GM19397 (cell line): Measurements from ENCODE around the gene PITPNM3.

Experiments used
- ATAC-seq: cut with Tn5 transposase; IDR thresholded peaks from one replicate; pipeline ENCODE4 v1.9.1; 2021; ENCODE audit warnings: mild to moderate bottlenecking, moderate library complexity; ENCODE audit not compliant: unreplicated experiment

PITPNM3 gene

DNA sequence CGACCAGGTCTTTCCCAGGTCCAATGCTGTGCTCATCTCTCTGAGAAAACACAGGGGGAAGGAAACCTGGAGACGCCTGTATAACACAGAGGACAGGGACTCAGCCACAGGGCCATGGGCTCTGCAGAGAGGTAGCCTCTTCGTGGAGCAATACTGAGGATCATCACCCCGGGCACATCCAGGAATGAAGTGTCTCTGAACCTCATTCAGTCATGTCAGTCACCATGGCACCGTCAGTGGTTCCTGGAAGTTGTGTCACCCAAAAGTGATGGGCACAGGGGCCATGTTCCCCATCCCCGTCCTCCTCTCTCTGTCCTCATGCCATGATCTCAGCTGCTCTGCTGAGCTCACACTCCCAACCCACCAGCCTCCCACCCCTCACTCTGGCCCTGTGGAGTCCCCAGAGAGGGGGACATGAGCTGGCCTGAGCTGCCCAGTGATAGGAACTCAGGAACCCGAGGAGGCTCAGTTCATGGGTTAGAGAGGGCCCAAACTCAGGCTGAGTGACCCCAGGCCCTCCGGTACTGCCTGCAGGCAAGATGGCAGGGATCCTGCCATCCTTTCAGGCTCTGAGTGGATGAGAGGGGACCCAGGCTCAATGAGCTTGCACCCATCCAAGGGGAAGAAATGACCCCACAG, 53.4 kb downstream of the PITPNM3 start:
- ATAC-seq = no peak

GRCh38 chr17:6502142-6502541, 54.2 kb downstream of the PITPNM3 start:
- ATAC-seq = no peak

- ATAC-seq = no peak
These were observed 55.0 kb downstream of the PITPNM3 start for GRCh38 chr17:6501359-6501758.

DNA sequence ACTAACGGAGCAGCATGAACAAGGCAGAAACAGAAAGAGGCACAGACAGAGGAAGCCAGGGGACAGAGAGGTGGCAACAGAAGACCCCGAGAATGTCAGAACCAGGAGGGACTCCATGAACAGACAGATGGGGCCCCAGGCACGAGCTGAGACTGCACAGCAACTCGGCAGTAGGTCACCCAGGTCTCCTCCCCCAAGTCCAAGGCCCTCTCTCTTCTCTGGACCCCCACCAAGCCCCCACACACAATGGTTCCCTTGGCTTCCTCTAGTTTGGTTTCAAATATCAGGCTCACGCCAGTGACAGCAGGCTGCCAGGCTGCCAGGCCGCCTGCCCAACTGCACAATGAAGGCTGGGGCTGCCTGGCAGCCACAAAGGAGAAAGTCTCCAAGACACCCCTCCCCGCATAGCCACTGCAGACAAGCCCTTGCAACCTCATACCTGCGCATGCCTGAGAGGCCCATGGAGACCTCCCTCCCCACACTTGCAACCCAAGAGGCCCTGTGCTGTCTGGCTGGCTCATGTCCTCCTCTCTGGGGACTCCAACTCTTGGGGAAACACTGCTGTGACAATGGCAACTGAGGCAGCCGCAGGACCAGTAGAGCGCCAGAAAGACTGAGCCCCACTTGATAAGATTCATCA, 57.3 kb downstream of the PITPNM3 start:
- ATAC-seq = no peak

GRCh38 chr17:6498356-6498755, 58.0 kb downstream of the PITPNM3 start:
- ATAC-seq = no peak

DNA sequence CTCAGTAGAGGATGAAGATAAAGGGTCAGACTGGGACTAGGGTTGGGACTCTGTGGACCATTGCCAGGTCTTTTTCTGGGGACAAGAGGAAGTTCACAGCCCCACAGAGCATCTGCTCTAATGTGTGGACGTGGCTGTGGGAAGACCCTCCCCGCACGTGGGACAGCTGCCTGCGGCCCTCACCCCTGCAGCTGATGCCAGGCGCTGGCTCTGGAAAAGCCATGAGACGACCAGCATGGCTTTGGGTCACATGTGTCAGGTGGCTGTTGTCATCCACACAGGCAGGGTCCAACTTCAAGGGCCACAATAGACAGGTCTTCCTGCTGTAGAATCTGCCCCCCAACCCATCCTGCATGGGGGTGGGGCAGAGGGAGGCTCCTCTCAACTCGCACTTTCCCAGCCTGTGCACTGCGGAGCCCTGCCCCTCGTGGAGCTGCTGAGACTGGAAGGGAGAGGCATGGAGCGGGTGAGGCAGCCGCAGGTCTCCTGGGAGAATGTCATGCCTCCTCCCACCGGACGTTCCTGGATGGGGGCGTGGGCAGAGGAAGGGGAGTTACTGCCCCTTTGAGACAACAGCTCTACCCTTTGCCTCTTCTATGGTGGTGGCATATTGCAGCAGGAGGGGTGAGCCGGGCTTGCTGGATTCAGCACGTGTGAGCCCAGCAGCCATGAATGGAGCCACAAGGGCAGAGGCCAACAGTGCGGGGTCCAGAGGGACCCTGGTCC, 58.7 kb downstream of the PITPNM3 start:
- no peak for ATAC-seq

DNA sequence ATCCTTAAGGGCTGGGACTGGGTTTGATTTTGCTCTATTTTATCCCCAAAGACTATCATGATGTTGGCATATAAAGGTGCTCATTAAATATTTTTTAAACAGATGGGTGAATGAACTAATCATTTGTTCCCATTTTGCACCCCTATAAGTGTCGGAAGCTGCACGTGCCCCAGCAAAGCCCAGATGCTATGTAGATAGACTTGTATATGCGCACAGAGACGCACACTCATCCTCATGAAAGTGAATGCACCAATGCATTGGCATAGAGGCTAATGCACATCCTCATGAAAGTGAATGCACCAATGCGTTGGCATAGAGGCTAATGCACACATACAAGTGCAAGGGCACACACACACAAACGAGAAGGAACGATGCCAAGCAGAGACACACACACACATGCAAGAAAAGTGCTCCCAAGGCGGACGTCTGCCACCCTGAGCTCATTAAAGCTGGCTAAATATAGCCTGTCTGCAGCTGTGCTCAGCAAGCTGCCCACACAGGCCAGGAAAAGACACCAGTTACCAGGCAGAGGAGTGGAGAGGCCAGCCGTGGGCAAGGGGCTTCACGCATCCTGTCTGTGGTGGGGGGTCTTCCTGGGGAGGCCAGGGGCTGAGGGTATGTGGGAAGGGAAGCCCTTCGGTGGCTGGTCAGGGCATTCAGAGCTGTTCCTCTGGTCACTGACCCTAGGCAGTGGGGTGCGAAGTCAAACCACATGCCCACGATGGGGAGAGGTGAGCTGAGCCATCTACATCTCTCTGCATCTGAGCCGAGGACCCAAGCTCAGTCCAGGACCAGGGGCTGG, 59.5 kb downstream of the PITPNM3 start:
- ATAC-seq = no peak

GRCh38 chr17:6496116-6496481, 60.3 kb downstream of the PITPNM3 start:
- ATAC-seq = no peak

GRCh38 chr17:6495450-6496115, 60.8 kb downstream of the PITPNM3 start:
- ATAC-seq = no peak

DNA sequence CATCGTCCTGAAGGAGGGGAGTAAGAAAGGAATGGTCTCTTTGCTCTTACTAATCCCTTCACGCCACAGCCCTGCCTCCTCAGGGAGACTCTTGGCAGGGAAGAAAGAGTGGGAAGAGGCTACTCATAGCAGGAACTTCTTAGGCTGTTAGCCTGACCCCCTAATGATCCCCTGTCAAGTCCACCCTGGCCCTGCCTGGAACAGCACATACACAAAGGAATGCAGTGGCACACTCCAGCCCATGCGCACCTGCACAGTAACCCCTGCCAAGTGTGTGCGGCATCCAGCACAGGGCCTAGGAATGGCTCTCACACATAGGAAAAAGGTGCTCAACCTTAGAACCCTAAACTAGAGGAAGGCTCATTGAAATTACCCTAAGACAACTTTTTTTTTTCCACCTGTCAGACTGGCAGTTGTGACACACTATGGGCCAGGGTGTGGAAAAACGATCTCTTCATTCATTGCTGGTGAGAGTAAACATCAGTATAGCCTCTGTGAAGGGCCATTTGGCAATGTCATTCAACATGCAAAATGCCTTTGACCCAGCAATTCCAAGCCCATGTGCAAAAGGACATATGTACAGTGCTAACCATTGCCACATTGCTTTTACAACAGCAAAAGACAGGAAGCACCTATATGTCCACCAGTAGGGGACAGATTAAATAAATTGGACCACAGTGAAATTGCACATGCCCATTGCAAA, 62.0 kb downstream of the PITPNM3 start:
- no peak for ATAC-seq

DNA sequence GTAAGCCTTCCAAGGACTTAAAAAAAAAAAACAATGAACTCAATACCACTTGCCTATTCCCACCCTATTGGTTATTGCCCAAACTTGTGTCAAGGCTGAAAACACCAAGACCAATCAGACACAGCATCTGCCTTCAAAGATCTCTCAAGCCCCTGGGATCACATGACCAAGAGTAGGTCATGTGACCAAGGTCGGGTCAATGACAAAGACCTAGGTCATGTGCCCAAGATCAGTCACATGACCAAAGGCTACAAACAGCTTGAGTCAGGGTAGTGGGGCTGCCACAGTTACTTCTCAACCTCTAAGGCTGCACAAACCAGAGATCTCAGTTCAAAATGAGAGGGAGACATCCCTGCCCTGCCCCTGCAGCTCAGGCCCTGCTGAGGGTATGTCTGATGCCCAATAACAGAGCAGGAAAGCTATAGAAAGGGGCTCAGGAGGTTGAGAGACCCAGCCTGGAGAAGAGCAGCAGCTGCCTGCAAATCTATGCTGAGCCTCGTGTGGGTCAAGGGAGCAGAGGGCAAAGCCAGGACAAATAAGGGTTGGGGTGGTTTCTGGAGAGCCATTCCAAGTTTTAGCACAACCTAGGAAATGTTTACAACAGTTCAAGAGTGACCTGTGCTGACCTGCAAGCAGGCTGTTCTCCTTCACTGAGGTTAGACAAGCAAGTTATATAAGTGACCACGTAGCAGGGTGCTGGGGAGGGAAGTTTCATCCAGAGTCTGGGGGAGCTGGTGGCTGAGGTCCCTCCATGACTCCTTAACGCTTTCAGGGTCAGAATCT, 63.3 kb downstream of the PITPNM3 start:
- ATAC-seq = no peak

- no peak for ATAC-seq
These were observed 65.2 kb downstream of the PITPNM3 start for GRCh38 chr17:6491071-6491700.

- no peak for ATAC-seq
These were observed 67.3 kb downstream of the PITPNM3 start for GRCh38 chr17:6489016-6489550.

GRCh38 chr17:6488008-6488539, 68.3 kb downstream of the PITPNM3 start:
- ATAC-seq = no peak

- no peak for ATAC-seq
These were observed 68.9 kb downstream of the PITPNM3 start for GRCh38 chr17:6487251-6488007.

DNA sequence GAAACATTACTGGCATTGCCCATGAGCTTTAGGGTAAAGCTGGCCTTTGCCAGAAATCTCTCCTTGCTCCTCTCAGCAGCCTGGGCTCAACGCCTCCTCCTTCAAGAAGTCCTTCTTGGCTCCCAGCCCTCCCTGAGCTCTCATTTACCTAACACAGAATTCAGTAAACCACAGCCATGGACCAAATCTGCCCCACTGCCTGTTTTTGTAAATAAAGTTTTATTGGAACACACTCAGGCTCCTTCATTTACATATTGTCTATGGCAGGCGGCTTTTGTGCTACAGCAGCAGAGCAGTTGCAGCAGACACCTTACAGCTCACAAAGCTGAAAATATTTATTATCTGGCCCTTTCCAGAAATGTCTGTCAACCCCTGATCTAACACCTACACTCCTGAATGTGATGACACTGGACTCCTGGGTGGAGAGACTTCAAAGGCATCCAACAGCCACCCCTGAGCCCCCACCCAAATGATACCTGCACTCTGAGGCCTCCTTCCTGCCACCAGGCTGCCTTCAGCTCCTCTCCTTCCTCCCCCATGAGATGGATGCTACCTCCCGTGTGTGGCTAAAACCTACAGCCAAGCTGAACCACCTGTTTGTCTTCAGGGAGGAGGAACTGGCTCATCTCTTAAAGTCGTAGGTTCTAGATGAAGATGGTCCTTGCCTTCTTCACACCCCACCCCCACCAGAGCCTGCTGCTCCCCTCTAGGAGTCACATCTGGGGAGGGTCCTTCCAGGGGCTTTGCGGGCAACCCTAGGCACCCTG, 70.5 kb downstream of the PITPNM3 start:
- ATAC-seq = no peak

DNA sequence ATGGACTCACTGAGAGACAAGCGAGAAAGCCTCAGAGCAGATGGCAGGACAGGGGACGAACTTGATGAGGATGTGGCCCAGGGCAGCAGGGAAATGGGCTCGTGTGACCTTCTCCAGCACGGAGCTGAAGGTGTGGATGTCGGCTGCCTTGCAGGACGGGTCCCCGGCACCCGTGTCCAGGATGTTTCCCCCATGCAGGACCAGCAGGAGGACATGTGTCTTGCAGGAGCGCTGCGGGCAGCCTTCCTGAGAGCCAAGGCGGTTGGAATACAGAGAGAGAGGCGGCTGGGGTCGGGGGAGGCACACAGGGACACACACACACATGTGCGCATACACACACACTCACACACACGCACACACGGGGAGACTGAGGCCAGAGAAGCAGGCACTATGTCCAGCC, 72.8 kb downstream of the PITPNM3 start:
- ATAC-seq = no peak
